Hematopoietic multipotent progenitor cell treated with erythropoietin and hydrocortisone succinate and interleukin-3 and kit ligand, for 15 days (in vitro differentiated cells): Measurements from ENCODE around the gene ITK.
"Not testable (repeated sequence)": the region's sequence is repeated elsewhere in the genome, so short reads cannot be mapped to it uniquely, and the experiment has no call there.

Source experiments
- DNase-seq: peaks from one replicate; pipeline ENCODE4 v3.0.0-alpha.2; 2015; ENCODE audit warnings: low spot score

The ITK gene

GRCh38 chr5:157213527-157214243 is 33.0 kb downstream of the ITK start:
- no peak for DNase-seq

- DNase-seq = no peak
These were observed 33.8 kb downstream of the ITK start for GRCh38 chr5:157214415-157214814.

GRCh38 chr5:157214861-157215513 is 34.3 kb downstream of the ITK start:
- DNase-seq = no peak

GRCh38 chr5:157215514-157216167 is 35.0 kb downstream of the ITK start:
- no peak for DNase-seq

GRCh38 chr5:157216391-157217142 is 35.9 kb downstream of the ITK start:
- no peak for DNase-seq

GRCh38 chr5:157217289-157218024 is 36.8 kb downstream of the ITK start:
- DNase-seq = no peak

- no peak for DNase-seq
These were observed 39.0 kb downstream of the ITK start for GRCh38 chr5:157219491-157220271.

- no peak for DNase-seq
These were observed 41.3 kb downstream of the ITK start for GRCh38 chr5:157221959-157222358.

GRCh38 chr5:157222506-157223230 is 42.0 kb downstream of the ITK start:
- DNase-seq = no peak

GRCh38 chr5:157225469-157226422 is 45.1 kb downstream of the ITK start:
- DNase-seq = no peak

GRCh38 chr5:157230610-157231009 is 50.0 kb downstream of the ITK start:
- DNase-seq = no peak

- no peak for DNase-seq
These were observed 52.1 kb downstream of the ITK start for GRCh38 chr5:157232706-157233105.

GRCh38 chr5:157233515-157233914 is 52.9 kb downstream of the ITK start:
- no peak for DNase-seq

GRCh38 chr5:157236423-157236822 is 55.8 kb downstream of the ITK start:
- no peak for DNase-seq

- DNase-seq = no peak
These were observed 60.8 kb downstream of the ITK start for GRCh38 chr5:157241483-157241882.

- DNase-seq = not testable (repeated sequence)
These were observed 64.1 kb downstream of the ITK start for GRCh38 chr5:157244704-157245103.

- DNase-seq = no peak
These were observed 64.8 kb downstream of the ITK start for GRCh38 chr5:157245476-157245875.

- DNase-seq = no peak
These were observed 65.2 kb downstream of the ITK start for GRCh38 chr5:157245886-157246285.

GRCh38 chr5:157247267-157247666 is 66.6 kb downstream of the ITK start:
- no peak for DNase-seq
